ENCODE measurements around the gene WDR91. TPM values are rescaled to one million over a fixed set of nuclear protein-coding genes. Genes with fewer than 3 reads are reported as not detected.
"Not testable (repeated sequence)": the region's sequence is repeated elsewhere in the genome, so short reads cannot be mapped to it uniquely, and the experiment has no call there.

WDR91 gene
- polyA plus RNA-seq, 2 of the 4 experiments (the other 2 are of a cell fraction): 5.1 to 5.3 TPM

- TF ChIP-seq HMGXB4 (CRISPR knock-in tag; IDR thresholded peaks at IDR 0.05; ENCODE audit: borderline replicate concordance): no peak
- no peak for TF ChIP-seq CEBPB (IDR thresholded peaks at IDR 0.05)
- TF ChIP-seq ATOH8 (CRISPR knock-in tag; IDR thresholded peaks at IDR 0.05; ENCODE audit: low read depth): no peak
- TF ChIP-seq EHMT2 (IDR thresholded peaks at IDR 0.05; ENCODE audit: low read depth): no peak
- no peak for TF ChIP-seq RARB (CRISPR knock-in tag; IDR thresholded peaks at IDR 0.05)
Observed at GRCh38 chr7:135174941-135175340, 36.4 kb downstream of the WDR91 start (continued).

- POLR2A ChIA-PET; H3K9me3 ChIP-seq; ATAC-seq; FAIRE-seq; H3K4me3 ChIP-seq; DNase-seq (ENCODE audit: low read depth in 1 of 2, low spot score in 1 of 2); H3K27ac ChIP-seq; H3K4me2 ChIP-seq: not testable (repeated sequence)
- H3K4me1 ChIP-seq: peaks cover 30% of the 10 kb centered on the region
- 78% methylated on average over 4 of the region's 4 CpGs for WGBS (ENCODE audit: missing lambda C conversion rate)
- CTCF ChIA-PET: interaction anchor here (0.6 to 1.6 kb wide), 5 partner anchors 15 to 754 kb away, joined by 3 to 5 read pairs (median 3); no protein-coding TSS in a partner anchor
Observed at GRCh38 chr7:135173916-135174315, 37.4 kb downstream of the WDR91 start.

- ATAC-seq (peak; percentile 27 to 47; a peak in 3 of 6 replicates), DNase-seq (ENCODE audit: low read depth in 1 of 2, low spot score in 1 of 2) (peak in 1 of 2 experiments; percentile 68)
- POLR2A ChIA-PET: interaction anchor here (0.9 to 1.8 kb wide), 4 partner anchors 8 to 185 kb away, joined by 3 to 8 read pairs (median 6); partner anchors contain the start of genes AGBL3 and WDR91
- CTCF ChIA-PET: interaction anchor here (1.0 to 4.0 kb wide), 11 partner anchors 9 to 541 kb away, joined by 3 to 26 read pairs (median 7); partner anchors contain the start of genes AGBL3 and TMEM140
- not testable (repeated sequence) for FAIRE-seq, H3K9me3 ChIP-seq
- Histone ChIP-seq H3K4me2 (peak overlapping the region; percentile 94), H3K4me3 (peak overlapping the region; percentile 87), H3K4me1 (peaks cover 30% of the 10 kb centered on the region), H3K27ac (peak overlapping the region; percentile 96 to 99)
- WGBS (ENCODE audit: missing lambda C conversion rate): 17% methylated on average over 13 of the region's 19 CpGs
- TF ChIP-seq POLR2A (IDR thresholded peaks at IDR 0.05; ENCODE audit: low read length) (peak; percentile 14; the same call in 1 of the 2 replicates), CEBPB (IDR thresholded peaks at IDR 0.05) (peak; percentile 62 to 81; a peak in 3 of 4 replicates), MAX (IDR thresholded peaks at IDR 0.05) (0 out of 2 replicates have a peak, but pooled peaks have one; percentile 16)
Observed at GRCh38 chr7:135171581-135172291, 39.6 kb downstream of the WDR91 start.

- ChIA-PET POLR2A (interaction anchor here (0.7 to 1.8 kb wide), 8 partner anchors 9 to 481 kb away, joined by 3 to 8 read pairs (median 4); partner anchors contain the start of genes AGBL3 and WDR91), CTCF (interaction anchor here (1.0 to 4.0 kb wide), 20 partner anchors 10 to 540 kb away, joined by 3 to 31 read pairs (median 6); partner anchors contain the start of genes AGBL3 and TMEM140)
- peak in 1 of 2 experiments; percentile 7; a peak in 2 of 6 replicates for ATAC-seq
- DNase-seq (ENCODE audit: low read depth in 1 of 2, low spot score in 1 of 2); H3K9me3 ChIP-seq; FAIRE-seq: not testable (repeated sequence)
- 5% methylated on average over 12 of the region's 12 CpGs for WGBS (ENCODE audit: missing lambda C conversion rate)
- Histone ChIP-seq H3K4me2 (peak overlapping the region; percentile 94), H3K4me1 (peaks cover 25% of the 10 kb centered on the region), H3K27ac (peak overlapping the region; percentile 96 to 99), H3K4me3 (peak overlapping the region; percentile 87)
- TF ChIP-seq MAX (IDR thresholded peaks at IDR 0.05) (peak; percentile 2; the same call in 1 of the 2 replicates), PHF8 (IDR thresholded peaks at IDR 0.05; ENCODE audit: borderline replicate concordance, low read depth) (peak; percentile 23; the same call in 1 of the 2 replicates), E2F6 (IDR thresholded peaks at IDR 0.05; ENCODE audit: borderline replicate concordance, low read depth) (0 out of 2 replicates have a peak, but pooled peaks have one; percentile 77), HOXA7 (CRISPR knock-in tag; IDR thresholded peaks at IDR 0.05) (0 out of 2 replicates have a peak, but pooled peaks have one; percentile 20), EHF (CRISPR knock-in tag; IDR thresholded peaks at IDR 0.05) (peak; percentile 7; the same call in 1 of the 2 replicates)
Observed at GRCh38 chr7:135170998-135171481, 40.3 kb downstream of the WDR91 start.
